Measurements from ENCODE around the gene SSTR4.

- TF ChIP-seq CTCF (IDR thresholded peaks at IDR 0.05) (no peak), POLR2A (IDR thresholded peaks at IDR 0.05) (no peak)
Measured at GRCh38 chr20:23047738-23048214, 12.7 kb downstream of the SSTR4 start.
